SK-N-SH treated with all-trans-retinoic acid at 6 μM for 48 hours (cell line): ENCODE data around the gene ARHGEF38.
"Not testable (repeated sequence)": the region's sequence is repeated elsewhere in the genome, so short reads cannot be mapped to it uniquely, and the experiment has no call there.

ENCODE experiments used
- ARNTL ChIP-seq: fragments of 450-650 bp; formaldehyde crosslinking; IDR thresholded peaks from 2 replicates; pipeline ENCODE4 v1.5.0; 2020; ENCODE audit warnings: low read depth, mild to moderate bottlenecking, moderate library complexity, borderline replicate concordance
- ESRRG ChIP-seq: fragments of 250-450 bp; sonication (Bioruptor Pico); IDR thresholded peaks from 2 replicates; pipeline ENCODE4 v1.6.1; 2021; ENCODE audit warnings: mild to moderate bottlenecking
- OSR1 ChIP-seq: fragments of 250-450 bp; sonication (Bioruptor Pico); IDR thresholded peaks from 2 replicates; pipeline ENCODE4 v1.8.0; 2022; ENCODE audit warnings: moderate library complexity, mild to moderate bottlenecking, inconsistent platforms
- PPARA ChIP-seq: fragments of 250-450 bp; sonication (Bioruptor Pico); IDR thresholded peaks from 2 replicates; pipeline ENCODE4 v1.5.0; 2020; ENCODE audit warnings: mild to moderate bottlenecking, borderline replicate concordance
- RARB ChIP-seq: fragments of 250-450 bp; sonication (Bioruptor Pico); IDR thresholded peaks from 2 replicates; pipeline ENCODE4 v1.8.0; 2021; ENCODE audit warnings: mild to moderate bottlenecking, moderate library complexity
- SNAI2 ChIP-seq: fragments of 250-450 bp; sonication (Bioruptor Pico); IDR thresholded peaks from 2 replicates; pipeline ENCODE4 v1.5.0; 2020; ENCODE audit warnings: mild to moderate bottlenecking, moderate library complexity
- TSHZ2 ChIP-seq: fragments of 250-450 bp; sonication (Bioruptor Pico); IDR thresholded peaks from 2 replicates; pipeline ENCODE4 v1.5.0; 2020; ENCODE audit warnings: mild to moderate bottlenecking, moderate library complexity
- ZFP30 ChIP-seq: fragments of 450-650 bp; formaldehyde crosslinking; IDR thresholded peaks from 2 replicates; pipeline ENCODE4 v1.5.0; 2022; ENCODE audit warnings: mild to moderate bottlenecking, moderate library complexity
- ZNF70 ChIP-seq: fragments of 450-650 bp; formaldehyde crosslinking; IDR thresholded peaks from 2 replicates; pipeline ENCODE4 v1.5.0; 2020; ENCODE audit warnings: mild to moderate bottlenecking, moderate library complexity
- ZNF8 ChIP-seq: fragments of 450-650 bp; formaldehyde crosslinking; IDR thresholded peaks from 2 replicates; pipeline ENCODE4 v1.5.0; 2020; ENCODE audit warnings: mild to moderate bottlenecking, moderate library complexity
- TF ChIP-seq, protein P1 (sequence below): fragments of 250-450 bp; sonication (Bioruptor Pico); IDR thresholded peaks from 2 replicates; pipeline ENCODE4 v1.5.1; 2021; ENCODE audit warnings: mild to moderate bottlenecking, moderate library complexity

DNA sequence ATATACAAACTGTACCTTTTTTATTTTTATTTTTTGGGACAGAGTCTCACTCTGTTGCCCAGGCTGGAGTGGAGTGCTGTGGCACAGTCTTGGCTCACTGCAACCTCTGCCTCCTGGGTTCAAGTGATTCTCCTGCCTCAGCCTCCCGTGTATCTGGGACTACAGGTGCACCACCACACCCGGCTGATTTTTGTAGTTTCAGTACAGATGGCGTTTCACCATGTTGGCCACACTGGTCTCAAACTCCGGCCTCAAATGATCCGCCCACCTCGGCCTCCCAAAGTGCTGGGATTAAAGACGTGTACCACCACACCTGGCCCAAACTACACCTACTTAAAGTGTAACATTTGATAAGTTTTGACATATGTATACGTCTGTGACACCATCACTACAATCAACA lies 143.4 kb downstream of the ARHGEF38 start:
- TF ChIP-seq TSHZ2 (CRISPR knock-in tag); RARB (CRISPR knock-in tag); OSR1 (CRISPR knock-in tag); ESRRG (CRISPR knock-in tag); SNAI2; PPARA (CRISPR knock-in tag); ZNF8 (CRISPR knock-in tag); ARNTL (CRISPR knock-in tag); ZFP30 (CRISPR knock-in tag); ZNF70 (CRISPR knock-in tag): not testable (repeated sequence)
- TF ChIP-seq, protein P1, sequence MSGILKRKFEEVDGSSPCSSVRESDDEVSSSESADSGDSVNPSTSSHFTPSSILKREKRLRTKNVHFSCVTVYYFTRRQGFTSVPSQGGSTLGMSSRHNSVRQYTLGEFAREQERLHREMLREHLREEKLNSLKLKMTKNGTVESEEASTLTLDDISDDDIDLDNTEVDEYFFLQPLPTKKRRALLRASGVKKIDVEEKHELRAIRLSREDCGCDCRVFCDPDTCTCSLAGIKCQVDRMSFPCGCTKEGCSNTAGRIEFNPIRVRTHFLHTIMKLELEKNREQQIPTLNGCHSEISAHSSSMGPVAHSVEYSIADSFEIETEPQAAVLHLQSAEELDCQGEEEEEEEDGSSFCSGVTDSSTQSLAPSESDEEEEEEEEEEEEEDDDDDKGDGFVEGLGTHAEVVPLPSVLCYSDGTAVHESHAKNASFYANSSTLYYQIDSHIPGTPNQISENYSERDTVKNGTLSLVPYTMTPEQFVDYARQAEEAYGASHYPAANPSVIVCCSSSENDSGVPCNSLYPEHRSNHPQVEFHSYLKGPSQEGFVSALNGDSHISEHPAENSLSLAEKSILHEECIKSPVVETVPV (CRISPR knock-in tag) = not testable (repeated sequence)
